Measurements from ENCODE around the gene PLPPR5.

DNA sequence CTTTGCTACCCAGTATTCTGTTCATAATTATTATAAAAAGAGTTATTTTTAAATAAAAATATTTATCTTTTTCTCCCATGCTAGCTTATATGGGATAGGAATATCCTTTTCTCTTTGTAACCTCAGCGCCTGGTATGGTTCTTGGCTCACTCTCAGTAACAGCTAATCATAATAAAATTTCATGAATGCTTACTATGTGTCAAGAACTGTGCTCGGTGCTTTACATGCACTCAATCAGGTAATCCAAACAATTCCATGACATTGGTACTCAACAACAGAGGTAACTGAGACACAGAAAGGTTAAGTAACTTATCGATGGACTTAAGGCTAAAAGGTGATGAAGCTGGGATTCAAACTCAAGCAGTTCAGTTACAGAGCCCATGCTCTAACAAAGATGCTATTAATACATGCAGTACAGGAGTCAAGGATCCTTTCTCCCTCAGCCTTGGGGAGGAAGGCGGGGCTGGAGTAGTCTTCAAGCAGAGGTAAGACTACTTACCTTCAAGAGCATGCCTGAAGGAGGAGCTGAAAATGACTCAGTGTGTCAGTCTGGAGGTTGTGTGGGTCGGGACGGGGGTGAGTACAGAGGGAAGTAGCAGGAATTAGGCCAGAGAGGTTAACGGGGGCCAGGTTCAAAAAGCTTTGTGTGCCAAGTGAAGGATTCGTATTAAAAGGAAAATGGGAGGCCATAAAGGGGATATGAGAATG lies 73.4 kb downstream of the PLPPR5 start:
- TF ChIP-seq, protein P1, sequence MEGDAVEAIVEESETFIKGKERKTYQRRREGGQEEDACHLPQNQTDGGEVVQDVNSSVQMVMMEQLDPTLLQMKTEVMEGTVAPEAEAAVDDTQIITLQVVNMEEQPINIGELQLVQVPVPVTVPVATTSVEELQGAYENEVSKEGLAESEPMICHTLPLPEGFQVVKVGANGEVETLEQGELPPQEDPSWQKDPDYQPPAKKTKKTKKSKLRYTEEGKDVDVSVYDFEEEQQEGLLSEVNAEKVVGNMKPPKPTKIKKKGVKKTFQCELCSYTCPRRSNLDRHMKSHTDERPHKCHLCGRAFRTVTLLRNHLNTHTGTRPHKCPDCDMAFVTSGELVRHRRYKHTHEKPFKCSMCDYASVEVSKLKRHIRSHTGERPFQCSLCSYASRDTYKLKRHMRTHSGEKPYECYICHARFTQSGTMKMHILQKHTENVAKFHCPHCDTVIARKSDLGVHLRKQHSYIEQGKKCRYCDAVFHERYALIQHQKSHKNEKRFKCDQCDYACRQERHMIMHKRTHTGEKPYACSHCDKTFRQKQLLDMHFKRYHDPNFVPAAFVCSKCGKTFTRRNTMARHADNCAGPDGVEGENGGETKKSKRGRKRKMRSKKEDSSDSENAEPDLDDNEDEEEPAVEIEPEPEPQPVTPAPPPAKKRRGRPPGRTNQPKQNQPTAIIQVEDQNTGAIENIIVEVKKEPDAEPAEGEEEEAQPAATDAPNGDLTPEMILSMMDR (IDR thresholded peaks at IDR 0.05): no peak
- no peak for TF ChIP-seq POLR2A (IDR thresholded peaks at IDR 0.05)
- no peak for TF ChIP-seq EP300 (IDR thresholded peaks at IDR 0.05)
